Activated T-helper 17 cell treated with anti-CD3 and anti-CD28 coated beads, Interleukin-2, amount 50 U/mL, for 72 hours (primary cell): Measurements from ENCODE around the gene PHPT1. TPM values are rescaled to one million over a fixed set of nuclear protein-coding genes. Genes with fewer than 3 reads are reported as not detected.
"Not testable (repeated sequence)": the region's sequence is repeated elsewhere in the genome, so short reads cannot be mapped to it uniquely, and the experiment has no call there.

Experiments used
- ATAC-seq: fragments of 150-1000 bp; cut with Tn5 transposase; replicated peaks from 2 replicates; pipeline ENCODE4 v1.10.0; 2021; ENCODE audit warnings: mild to moderate bottlenecking, moderate library complexity
- H3K27ac Mint-ChIP-seq: one replicate; pipeline ENCODE4 v1.8.0; 2022; ENCODE audit warnings: mixed read lengths
- H3K27me3 Mint-ChIP-seq: one replicate; pipeline ENCODE4 v1.8.0; 2022; ENCODE audit warnings: mixed read lengths
- H3K36me3 Mint-ChIP-seq: one replicate; pipeline ENCODE4 v1.8.0; 2022; ENCODE audit warnings: low read depth, mild to moderate bottlenecking, mixed read lengths
- H3K4me1 Mint-ChIP-seq: one replicate; pipeline ENCODE4 v1.8.0; 2022; ENCODE audit warnings: mixed read lengths
- H3K4me3 Mint-ChIP-seq: one replicate; pipeline ENCODE4 v1.8.0; 2022; ENCODE audit warnings: mild to moderate bottlenecking, mixed read lengths
- H3K9me3 Mint-ChIP-seq: one replicate; pipeline ENCODE4 v1.8.0; 2022; ENCODE audit warnings: mixed read lengths
- total RNA-seq, 2 donors: library from RNA; stranded (reverse); gene quantifications; one replicate each; pipeline ENCODE4 v1.2.3, GENCODE V29; 2022

The PHPT1 gene
- total RNA-seq, 2 donors from 2014 or later = 138 to 194 TPM

GRCh38 chr9:136865768-136866103, 16.5 kb downstream of the PHPT1 start:
- no peaks in the 10 kb centered on the region for H3K27me3 Mint-ChIP-seq

GRCh38 chr9:136866898-136867421, 17.8 kb downstream of the PHPT1 start:
- H3K27me3 Mint-ChIP-seq, H3K9me3 Mint-ChIP-seq, H3K27ac Mint-ChIP-seq, H3K4me1 Mint-ChIP-seq, ATAC-seq: not testable (repeated sequence)
- H3K36me3 Mint-ChIP-seq = peaks cover 33% of the 10 kb centered on the region
- H3K4me3 Mint-ChIP-seq = peak overlapping the region; percentile 85

More at GRCh38 chr9:136865768-136866103, 16.5 kb downstream of the PHPT1 start:
- H3K27ac Mint-ChIP-seq = peak overlapping the region; percentile 86
- no peaks in the 10 kb centered on the region for H3K4me1 Mint-ChIP-seq
- H3K9me3 Mint-ChIP-seq = no peaks in the 10 kb centered on the region
- H3K36me3 Mint-ChIP-seq = peaks cover 41% of the 10 kb centered on the region
- peak overlapping the region; percentile 85 for H3K4me3 Mint-ChIP-seq
- ATAC-seq = peak; percentile 5

- ATAC-seq = no peak
- no peak overlapping the region for H3K27ac Mint-ChIP-seq
- H3K4me3 Mint-ChIP-seq = peak overlapping the region; percentile 85
These were observed 18.3 kb downstream of the PHPT1 start for GRCh38 chr9:136867480-136867879.

GRCh38 chr9:136867917-136868316, 18.7 kb downstream of the PHPT1 start:
- Mint-ChIP-seq H3K27ac (no peak overlapping the region), H3K4me3 (peak overlapping the region; percentile 85), H3K4me1 (no peaks in the 10 kb centered on the region), H3K36me3 (peaks cover 24% of the 10 kb centered on the region), H3K27me3 (no peaks in the 10 kb centered on the region), H3K9me3 (no peaks in the 10 kb centered on the region)
- ATAC-seq = no peak

More at GRCh38 chr9:136867480-136867879, 18.3 kb downstream of the PHPT1 start:
- Mint-ChIP-seq H3K27me3 (no peaks in the 10 kb centered on the region), H3K9me3 (no peaks in the 10 kb centered on the region), H3K4me1 (no peaks in the 10 kb centered on the region), H3K36me3 (peaks cover 28% of the 10 kb centered on the region)

- Mint-ChIP-seq H3K4me1 (no peaks in the 10 kb centered on the region), H3K36me3 (peaks cover 16% of the 10 kb centered on the region), H3K9me3 (no peaks in the 10 kb centered on the region), H3K4me3 (peak overlapping the region; percentile 16), H3K27me3 (no peaks in the 10 kb centered on the region), H3K27ac (no peak overlapping the region)
- no peak for ATAC-seq
These were observed 19.4 kb downstream of the PHPT1 start for GRCh38 chr9:136868644-136869043.

DNA sequence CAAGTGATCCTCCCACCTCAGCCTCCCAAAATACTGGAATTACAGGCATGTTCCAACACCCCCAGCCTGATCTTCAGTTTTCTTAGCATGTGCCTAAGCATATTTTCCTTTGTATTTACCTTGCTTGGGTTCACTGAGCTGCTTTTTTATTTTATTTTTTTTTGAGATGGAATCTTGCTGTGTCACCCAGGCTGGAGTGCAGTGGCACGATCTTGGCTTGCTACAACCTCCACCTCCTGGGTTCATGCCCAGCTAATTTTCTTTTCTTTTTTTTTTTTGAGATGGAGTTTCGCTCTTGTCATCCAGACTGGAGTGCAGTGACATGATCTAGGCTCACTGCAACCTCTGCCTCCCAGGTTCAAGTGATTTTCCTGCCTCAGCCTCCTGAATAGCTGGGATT, 20.4 kb downstream of the PHPT1 start:
- H3K27ac Mint-ChIP-seq, H3K9me3 Mint-ChIP-seq, H3K27me3 Mint-ChIP-seq, H3K4me3 Mint-ChIP-seq, H3K36me3 Mint-ChIP-seq, H3K4me1 Mint-ChIP-seq, ATAC-seq: not testable (repeated sequence)

DNA sequence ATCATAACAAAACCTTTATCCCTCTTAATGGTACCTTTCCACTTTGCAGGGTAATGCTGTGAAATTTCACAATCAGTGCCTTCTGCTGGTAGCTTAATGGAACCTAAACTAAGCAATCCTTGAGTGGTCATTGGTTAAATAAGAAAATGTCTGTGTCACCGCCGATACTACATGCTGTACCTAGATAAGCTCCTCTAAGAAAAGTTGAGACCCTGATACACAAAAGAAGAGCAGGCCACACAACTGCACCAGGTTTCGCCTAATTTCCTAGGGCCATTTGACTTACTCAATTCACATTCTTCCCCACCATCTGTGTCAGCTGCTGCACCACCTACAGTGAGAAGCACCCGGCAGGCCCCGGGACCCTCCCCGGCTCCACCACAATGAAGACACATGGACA, 25.9 kb downstream of the PHPT1 start:
- Mint-ChIP-seq H3K4me3 (no peak overlapping the region), H3K9me3 (no peaks in the 10 kb centered on the region), H3K27me3 (no peaks in the 10 kb centered on the region), H3K27ac (no peak overlapping the region), H3K36me3 (no peaks in the 10 kb centered on the region), H3K4me1 (no peaks in the 10 kb centered on the region)
- ATAC-seq = no peak

DNA sequence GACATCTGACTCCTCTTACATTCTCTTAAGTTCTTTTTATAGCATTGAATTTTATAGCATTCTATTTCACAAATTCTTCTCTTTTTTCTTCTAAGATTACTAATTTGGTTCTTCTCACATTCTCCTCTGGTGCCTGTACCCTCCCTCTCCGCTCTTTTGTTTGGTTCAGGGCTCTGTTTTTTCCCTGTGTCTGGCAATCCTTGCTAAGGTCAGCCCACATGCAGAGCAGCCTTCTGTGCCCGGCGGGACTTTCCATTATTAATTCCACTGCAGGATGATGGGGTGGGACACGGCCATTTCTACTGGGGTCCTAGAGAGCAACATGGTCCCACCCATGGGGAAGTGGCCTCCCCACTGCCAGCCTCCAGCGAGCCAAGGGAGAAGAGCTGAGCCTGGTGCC, 27.3 kb downstream of the PHPT1 start:
- Mint-ChIP-seq H3K4me3 (no peak overlapping the region), H3K27ac (peak overlapping the region; percentile 18), H3K4me1 (peaks cover 2% of the 10 kb centered on the region), H3K27me3 (no peaks in the 10 kb centered on the region), H3K36me3 (no peaks in the 10 kb centered on the region), H3K9me3 (no peaks in the 10 kb centered on the region)
- no peak for ATAC-seq

DNA sequence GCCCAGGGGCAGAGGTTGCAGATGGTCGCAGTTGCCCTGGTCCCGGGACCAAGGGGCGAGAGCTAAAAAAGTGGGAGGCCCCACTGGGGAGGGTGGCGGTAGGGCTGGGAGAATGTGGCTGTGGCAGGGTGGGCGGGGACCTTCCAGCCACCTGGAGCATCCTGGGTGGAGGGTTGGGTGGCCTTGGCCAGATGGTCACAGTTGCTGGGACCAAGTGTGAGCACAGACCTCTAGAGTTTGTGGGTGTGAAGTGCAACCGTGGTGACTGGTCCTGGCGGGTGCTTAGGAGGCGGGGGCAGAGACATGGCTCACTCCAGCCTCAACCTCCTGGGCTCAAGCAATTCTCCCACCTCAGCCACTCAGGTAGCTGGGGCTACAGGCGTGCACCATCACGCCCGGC, 31.4 kb downstream of the PHPT1 start:
- H3K27ac Mint-ChIP-seq = no peak overlapping the region
- no peaks in the 10 kb centered on the region for H3K9me3 Mint-ChIP-seq
- no peak for ATAC-seq
- peak overlapping the region; percentile 80 for H3K4me3 Mint-ChIP-seq
- peaks cover 12% of the 10 kb centered on the region for H3K4me1 Mint-ChIP-seq
- no peaks in the 10 kb centered on the region for H3K27me3 Mint-ChIP-seq
- H3K36me3 Mint-ChIP-seq = no peaks in the 10 kb centered on the region

GRCh38 chr9:136881691-136882108, 32.5 kb downstream of the PHPT1 start:
- peak overlapping the region; percentile 80 for H3K4me3 Mint-ChIP-seq
- peak; percentile 55 for ATAC-seq
- no peaks in the 10 kb centered on the region for H3K9me3 Mint-ChIP-seq
- no peaks in the 10 kb centered on the region for H3K36me3 Mint-ChIP-seq
- peaks cover 12% of the 10 kb centered on the region for H3K4me1 Mint-ChIP-seq
- peak overlapping the region; percentile 90 for H3K27ac Mint-ChIP-seq
- H3K27me3 Mint-ChIP-seq = no peaks in the 10 kb centered on the region

DNA sequence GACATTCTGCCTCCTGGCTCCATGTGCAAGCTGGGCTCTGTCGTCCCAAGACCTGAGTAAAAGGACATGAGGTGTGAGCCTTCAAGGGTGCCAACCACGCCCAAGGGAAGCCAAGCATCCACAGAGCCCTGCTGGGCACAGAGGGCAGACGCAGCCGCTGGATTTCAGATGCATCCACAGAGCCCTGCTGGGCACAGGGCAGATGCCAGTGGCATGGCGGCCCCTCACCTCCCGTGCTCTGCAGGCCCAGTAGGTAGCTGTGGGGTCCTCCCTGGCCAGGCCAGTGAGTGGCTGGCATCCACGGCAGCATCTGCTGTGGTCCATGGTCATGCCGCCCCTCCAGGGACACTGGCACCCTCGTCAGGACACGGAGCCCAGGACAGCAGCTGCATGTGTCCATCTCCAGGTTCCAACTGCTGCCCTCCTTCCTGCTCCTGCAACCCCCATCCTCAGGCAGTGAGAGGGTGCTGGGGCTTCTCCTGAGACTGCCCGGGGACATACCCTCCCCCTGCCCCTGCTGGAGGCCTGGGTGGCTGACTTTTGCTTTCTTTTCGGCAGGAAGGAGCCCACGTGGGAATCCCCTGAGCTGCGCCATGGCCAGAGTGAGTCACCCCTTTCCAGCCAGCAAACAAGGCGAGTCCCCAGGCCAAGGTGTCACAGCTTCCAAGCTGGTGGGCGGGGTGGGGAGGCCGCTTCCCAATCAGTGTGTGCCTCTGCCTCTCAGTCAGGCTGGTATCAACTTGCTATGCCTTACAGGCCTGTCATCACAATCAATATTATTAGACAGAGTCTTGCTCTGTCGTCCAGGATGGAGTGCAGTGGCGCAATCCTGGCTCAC, 33.1 kb downstream of the PHPT1 start:
- H3K27ac Mint-ChIP-seq = peak overlapping the region; percentile 90
- H3K27me3 Mint-ChIP-seq = no peaks in the 10 kb centered on the region
- H3K36me3 Mint-ChIP-seq = peaks cover 5% of the 10 kb centered on the region
- peak; percentile 66 for ATAC-seq
- peaks cover 12% of the 10 kb centered on the region for H3K4me1 Mint-ChIP-seq
- no peaks in the 10 kb centered on the region for H3K9me3 Mint-ChIP-seq
- peak overlapping the region; percentile 80 for H3K4me3 Mint-ChIP-seq

DNA sequence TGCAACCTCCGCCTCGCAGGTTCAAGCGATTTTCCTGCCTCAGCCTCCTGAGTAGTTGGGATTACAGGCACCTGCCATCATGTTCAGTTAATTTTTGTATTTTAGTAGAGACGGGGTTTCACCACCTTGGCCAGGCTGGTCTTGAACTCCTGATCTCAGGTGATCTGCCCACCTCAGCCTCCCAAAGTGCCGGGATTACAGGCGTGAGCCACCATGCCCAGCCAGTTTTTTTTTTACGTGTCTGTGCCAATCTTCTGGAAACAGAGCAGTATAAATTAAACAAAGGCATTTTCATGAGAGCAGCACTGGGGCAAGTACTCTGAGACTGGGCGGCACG, 33.7 kb downstream of the PHPT1 start:
- H3K27me3 Mint-ChIP-seq, H3K9me3 Mint-ChIP-seq, ATAC-seq, H3K36me3 Mint-ChIP-seq: not testable (repeated sequence)
- H3K27ac Mint-ChIP-seq = peak overlapping the region; percentile 90
- peak overlapping the region; percentile 80 for H3K4me3 Mint-ChIP-seq
- peaks cover 12% of the 10 kb centered on the region for H3K4me1 Mint-ChIP-seq

GRCh38 chr9:136883670-136884069, 34.5 kb downstream of the PHPT1 start:
- H3K9me3 Mint-ChIP-seq, H3K27me3 Mint-ChIP-seq, H3K36me3 Mint-ChIP-seq, ATAC-seq, H3K27ac Mint-ChIP-seq: not testable (repeated sequence)
- Mint-ChIP-seq H3K4me3 (peak overlapping the region; percentile 80), H3K4me1 (peaks cover 12% of the 10 kb centered on the region)

DNA sequence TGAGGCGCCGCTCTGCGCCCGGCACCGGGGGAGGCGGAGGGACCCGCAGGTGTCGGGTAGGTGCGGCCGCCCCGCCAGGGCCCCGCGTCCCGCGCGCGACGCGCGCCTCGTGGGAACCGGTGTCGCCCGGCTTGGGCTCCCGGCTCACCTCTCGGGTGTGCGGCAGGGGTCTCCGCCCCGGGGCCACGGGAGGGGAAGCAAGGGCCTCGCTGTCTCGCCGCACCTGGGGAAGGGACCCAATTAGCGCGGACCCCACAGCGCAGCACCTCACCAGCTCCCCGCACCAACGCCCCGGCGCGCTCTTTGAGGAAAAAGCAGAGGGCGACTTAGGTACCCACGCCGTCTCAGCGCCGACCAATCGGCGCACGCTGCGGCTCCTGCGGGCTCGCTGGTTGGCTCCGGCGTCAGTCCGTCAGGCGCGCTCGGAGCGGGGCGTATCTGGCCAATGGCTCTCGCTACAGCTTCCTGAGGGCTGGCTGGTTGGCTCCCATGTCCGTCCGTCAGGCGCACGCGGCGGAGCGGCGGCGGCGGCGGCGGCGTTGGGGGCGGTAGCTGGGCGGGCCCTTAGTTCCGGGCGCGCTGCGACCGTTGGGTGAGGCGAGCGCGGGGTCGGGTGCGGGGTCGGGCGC, 36.9 kb downstream of the PHPT1 start, which contains the start of gene TRAF2:
Gene TRAF2 (plus strand): TSS at position 567 of the 629 bp plus-strand sequence. CDS start 12,225 bp downstream, outside the sequence.
- H3K36me3 Mint-ChIP-seq = peaks cover 25% of the 10 kb centered on the region
- peak; percentile 87 for ATAC-seq
- H3K4me3 Mint-ChIP-seq = peak within 1 kb of the TSS; percentile 89
- no peaks in the 10 kb centered on the region for H3K9me3 Mint-ChIP-seq
- H3K27me3 Mint-ChIP-seq = no peaks in the 10 kb centered on the region
- H3K27ac Mint-ChIP-seq = peak within 1 kb of the TSS; percentile 72
- peaks cover 12% of the 10 kb centered on the region for H3K4me1 Mint-ChIP-seq
